ENCODE results near the gene LHFPL2.
"Not testable (repeated sequence)": the region's sequence is repeated elsewhere in the genome, so short reads cannot be mapped to it uniquely, and the experiment has no call there.

Gene LHFPL2

DNA sequence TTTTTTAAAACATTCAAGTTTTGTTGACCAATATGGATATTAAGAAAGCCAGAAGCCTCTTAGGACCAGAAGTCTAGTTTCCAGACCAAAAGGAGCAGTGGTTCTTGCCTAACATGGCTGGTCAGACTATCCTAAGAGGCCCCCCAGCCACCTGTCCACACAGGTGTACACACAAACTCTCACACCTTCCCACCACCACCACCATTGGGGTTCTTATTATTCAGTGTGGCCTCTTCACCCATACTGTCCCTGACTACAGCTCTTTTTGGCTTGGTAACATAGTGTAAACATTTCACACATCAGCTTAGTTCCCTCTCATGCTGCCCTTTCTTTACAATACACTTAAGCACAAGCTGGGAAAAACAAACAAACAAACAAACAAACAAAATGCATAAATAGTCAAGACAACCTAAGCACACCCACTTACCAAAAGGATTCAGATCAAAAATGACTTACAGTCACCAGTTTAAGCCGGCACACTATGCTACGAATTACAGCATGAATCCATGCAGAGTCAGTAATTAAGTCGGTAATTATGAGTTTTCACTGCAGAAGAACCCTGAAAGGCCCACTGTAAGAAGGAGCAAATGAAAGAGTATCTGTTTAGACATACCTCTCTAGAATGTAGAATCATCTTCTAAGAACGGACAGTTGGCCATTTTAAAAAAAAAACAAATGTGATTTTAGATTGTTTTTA is 9.5 kb downstream of the LHFPL2 start:
- DNase-seq = no peak

DNA sequence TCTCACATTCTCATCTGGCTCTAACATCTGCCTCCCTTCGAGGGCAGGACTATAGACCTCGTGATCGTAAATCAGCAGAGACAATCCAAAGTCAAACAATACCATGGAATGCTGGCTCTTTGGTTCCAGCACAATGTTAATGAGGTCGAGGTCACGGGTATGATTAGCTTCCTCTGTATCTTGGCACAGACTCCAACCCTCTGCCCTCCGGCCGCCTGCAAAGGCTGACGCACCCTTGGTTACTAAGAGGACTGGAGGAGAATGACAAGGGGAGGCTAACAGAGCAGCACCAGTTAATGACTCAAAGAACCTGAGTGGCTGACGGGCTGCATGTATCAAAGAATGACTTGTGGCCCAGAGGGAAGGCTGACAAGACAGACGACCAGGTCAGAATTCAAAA is 10.1 kb downstream of the LHFPL2 start:
- DNase-seq = no peak

DNA sequence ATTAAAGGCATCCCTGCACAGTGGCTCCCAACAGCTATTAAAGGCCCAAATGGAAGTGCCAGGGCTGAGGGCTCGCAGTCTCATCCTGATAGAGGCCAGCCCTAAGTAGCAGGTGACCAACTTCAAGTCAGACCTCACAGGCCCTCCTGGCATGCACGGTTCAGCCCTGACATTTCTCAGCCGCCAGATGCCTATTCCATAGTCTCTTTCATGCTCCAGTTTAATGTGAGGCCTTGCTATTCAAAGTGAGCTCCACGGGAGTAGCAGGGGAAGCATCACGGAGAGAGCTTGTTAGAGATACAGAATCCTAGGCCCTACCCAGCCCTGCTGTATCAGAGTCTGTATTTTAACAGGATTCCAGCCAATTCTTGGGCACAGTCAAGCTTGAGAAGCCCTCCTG is 11.1 kb downstream of the LHFPL2 start:
- no peak for DNase-seq

DNA sequence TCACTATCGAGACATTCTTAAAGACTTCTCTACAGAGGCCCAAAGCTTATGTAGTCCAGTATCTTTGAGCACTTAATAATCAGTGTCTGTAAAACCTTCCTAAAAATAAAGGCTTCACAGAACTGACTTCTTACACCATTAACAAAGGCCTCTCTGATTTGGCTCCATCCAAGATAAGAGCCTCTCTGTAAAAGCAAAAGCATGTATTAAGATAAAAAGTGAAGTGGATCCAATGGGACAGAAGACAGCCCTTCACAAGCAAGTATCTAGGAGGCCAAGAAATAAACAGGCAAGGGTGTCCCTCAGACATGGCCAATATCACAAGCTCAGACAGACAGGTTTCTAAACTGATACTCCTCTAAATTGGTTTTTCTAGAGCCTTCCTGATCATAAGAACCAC is 11.9 kb downstream of the LHFPL2 start:
- no peak for DNase-seq

DNA sequence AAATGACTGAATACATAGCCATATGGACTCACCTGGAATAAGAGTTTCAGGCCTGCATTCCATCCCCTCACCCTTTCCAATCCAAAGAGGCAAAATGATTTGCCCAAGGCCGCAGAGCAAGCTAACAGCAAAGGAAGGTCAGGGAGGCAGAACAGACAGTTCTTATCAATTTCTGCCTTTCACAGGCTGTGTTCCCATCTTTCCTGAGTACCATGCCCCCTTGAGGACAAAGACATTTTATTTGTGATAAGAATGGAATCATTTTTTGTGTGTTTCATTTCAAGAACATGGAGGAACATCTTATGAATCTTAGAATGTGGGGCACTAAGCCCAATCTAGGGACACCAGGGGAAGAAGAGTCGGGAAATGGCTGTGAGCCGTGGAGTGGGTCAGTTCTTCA is 13.9 kb downstream of the LHFPL2 start:
- no peak for DNase-seq

DNA sequence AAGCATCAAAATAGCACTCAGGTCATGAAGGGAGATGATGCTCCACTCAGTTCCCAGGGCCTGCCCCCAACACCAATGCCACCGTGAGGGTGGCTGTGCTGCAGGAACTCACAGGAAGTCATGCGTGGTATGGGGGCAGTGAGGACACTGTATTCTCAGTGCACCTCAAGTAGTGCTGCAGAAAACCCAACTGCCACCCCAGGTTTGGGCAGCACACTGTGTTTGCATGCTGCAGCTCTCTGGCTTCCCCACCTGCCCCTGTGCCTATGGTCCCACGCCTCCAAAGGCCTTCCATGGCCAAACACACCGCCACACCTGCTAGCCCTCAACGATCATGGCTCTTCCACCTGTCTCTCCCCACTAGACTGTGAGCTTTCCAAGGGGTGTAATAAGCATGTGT is 14.3 kb downstream of the LHFPL2 start:
- DNase-seq = no peak

DNA sequence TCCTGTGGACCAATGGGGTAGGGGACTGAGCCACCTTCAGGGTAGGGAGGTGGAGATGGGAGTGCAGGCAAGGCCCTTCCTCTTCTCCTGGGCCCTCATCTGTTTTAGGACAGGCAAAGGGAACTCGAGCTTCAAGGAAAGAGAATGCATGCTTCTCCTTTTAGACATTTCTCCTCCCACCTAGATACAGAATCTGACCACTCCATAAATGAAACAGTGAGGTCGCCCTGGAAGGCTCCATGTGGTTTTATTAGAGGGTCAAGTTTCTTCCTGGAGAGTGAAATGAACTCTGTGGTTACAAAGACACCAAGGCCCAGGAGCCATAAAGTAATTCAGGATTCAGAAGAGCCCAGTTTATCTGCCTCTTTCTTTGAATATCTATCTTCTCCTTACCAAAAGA is 14.9 kb downstream of the LHFPL2 start:
- DNase-seq = no peak

DNA sequence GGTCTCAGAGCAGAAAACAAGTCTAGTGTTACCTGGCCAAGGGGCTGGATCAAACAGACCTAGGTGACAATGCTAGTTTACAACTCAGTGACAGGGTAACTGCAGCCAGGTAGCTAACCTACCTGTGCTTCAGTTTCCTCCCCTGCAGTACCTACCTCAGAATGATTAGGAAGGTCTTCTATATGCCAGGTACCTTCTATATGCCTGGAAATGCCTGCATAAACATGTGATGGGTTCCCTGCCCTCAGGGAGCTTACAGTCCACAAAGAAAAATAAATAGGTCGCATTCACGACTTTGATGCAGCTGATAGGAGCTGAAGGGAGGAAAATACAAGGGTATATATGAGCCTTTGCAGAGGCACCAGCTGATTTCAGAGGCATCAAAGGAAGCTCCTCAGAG is 16.1 kb downstream of the LHFPL2 start:
- no peak for DNase-seq

DNA sequence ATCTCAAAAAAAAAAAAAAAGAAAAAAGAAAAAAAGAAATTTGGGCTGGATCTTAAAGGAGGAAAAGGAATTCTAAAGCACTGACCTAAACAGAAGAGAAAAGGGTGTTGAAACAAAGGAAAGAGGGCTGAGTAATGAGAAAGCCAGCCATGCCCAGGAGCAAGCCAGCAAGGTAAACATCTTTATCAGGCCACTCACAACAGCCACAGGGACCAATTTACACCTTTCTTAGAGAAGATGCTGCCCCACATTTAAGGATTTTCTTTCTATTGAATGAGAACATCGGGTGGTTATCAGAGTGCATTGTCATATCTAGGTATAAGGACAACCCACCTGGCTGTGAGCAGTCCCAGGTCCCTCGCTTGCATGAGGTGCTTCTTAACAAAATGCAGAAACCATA is 16.6 kb downstream of the LHFPL2 start:
- DNase-seq = no peak

DNA sequence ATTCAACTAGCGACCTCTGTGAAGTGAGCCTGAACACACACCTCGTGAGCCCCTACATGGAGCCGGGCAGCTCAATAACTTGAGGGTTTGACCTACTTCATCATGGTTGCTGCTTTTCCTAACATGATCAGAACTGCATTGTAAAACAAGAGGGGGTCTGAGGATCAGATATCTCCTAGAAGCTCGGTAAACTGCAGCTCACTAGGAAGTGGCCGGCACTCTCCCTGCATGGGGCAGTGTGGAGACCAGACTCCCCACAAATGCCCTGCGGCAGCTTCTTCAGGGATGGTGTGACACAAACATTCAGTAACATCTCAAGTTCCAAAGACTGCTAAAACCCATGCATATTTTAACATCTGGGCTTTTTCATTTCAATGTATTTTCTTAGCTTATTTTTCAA is 18.5 kb downstream of the LHFPL2 start:
- no peak for DNase-seq

DNA sequence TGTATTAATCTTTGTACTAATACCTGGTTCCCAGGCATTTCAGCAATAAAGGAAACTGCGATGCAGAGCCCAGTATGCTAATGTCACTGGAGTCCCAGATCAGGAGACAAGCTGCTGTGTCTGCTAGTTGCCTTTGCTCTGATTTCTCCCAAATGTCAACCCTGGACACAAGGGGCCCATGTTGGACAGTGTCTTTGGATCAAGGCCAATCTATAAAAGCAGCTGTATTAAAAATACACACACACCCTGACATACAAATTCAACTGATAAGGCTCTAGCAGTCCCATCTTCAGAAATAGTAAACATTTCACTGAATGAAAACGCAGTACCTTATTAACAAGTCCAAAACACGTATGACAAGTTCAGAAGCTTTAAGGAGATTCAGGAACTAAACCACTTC is 18.9 kb downstream of the LHFPL2 start:
- DNase-seq = no peak

DNA sequence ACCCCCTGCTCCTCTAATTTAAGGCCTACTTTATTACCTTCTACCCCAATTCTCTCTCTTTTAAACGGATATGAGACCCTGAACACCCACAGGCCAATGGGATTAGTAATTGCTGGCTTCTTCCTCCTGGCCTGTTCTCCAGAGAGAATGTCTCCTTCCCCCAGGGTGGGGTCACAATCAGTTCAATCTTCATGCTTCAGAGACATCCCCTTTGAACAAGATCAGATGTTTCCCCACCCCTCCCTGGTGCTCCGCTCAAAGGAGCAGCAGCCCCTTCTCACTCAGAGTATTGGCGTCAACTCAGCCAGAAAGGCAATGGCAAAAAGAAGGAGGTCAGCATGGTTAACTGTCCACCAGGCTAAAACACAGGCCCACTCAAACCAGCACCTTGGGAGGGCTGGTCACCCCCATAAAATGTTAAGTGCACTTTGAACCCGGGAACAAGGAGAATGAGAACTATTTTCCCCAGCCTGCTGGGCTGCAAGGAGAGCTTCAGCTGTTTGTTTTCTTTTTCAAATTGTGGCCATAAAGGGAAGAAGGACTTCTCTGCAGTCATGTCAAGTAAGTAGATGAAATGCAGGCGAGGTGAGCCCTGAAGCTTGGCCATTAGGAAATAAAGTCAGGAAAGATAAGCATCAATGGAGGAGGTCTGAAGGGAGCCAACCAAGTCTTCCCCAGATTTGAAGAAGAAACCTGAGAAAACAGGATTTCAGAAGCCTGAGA is 20.1 kb downstream of the LHFPL2 start:
- no peak for DNase-seq

DNA sequence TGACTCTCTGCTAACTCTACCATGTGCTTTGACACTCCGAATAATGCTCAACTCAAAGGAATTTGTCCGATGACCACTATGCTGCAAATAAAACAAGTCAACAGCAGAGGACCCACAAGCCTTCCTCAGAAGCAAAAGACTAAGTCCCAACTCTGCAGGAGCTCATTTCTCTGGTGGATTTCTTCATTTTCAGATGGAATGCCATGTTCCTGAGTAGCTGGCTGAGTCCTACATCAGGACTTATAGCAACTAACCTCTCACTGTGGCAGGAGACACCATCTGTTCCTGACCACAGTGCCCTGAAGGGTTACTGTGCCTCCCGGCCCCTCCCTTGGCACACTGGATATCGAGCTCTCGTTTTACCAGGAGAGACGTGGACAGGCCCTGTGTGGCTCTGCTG is 20.8 kb downstream of the LHFPL2 start:
- no peak for DNase-seq

DNA sequence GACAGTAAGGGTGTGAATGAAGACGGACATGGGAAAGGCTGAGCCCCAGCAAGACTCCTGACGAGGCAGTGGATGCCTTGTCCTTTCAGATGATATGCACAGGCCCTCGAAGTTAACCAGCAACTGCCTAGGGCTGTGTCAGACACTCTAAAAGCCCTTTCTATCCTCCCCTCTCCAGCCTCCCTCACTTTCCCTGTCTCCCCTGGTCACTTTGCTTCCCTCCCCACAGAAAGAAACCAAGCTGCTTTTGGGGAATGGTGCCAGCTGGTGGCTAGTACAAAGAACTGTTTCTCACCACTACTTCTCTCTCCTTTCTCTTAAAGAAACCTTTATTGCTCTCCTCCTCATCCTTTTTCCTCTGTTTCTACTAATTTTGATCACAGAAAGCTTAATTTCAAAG is 21.4 kb downstream of the LHFPL2 start:
- DNase-seq = no peak

DNA sequence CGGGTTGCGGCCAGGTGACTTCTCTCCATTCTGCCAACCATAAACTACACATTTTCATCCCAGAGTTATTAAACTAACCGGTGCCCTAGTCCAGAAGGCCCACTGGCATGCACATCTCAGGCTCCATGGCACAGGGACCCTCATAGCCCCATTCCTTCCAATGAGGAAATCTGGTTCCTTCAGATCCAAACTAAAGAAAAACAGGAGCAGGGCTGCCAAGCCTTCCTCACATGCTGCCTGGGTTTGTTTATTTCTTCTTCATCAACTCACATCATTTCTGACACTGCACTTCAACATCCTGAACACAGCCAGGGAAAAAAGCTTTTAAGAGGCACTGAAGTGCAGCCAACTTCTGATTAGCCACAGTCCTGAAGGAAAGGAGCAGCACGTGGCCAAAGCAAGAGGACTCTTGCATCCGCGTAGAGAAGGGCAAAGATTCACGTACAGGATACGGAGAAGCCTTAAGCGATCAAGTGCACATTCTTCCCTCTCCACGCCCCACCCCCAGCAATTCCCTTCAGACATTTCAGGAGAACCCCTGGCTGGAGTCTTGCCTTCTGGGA is 22.5 kb downstream of the LHFPL2 start:
- no peak for DNase-seq

DNA sequence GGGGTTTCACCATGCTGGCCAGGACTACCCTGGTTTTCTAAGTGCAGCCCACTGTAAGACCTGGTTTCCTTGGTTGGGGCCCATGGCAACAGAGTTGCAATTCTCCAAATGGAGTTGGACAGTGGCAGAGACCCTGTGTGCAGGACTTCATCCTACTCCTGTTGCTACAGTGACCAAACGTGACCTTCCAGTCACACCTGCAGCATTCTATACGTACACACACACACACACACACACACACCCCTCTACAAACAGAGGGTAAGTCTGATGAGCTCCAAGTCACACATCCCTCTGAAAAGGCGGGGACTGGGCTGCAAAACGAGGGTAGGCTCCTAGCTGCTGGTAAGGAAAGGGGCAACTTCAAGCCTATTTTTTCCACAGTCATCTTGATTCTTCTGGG is 23.6 kb downstream of the LHFPL2 start:
- no peak for DNase-seq

DNA sequence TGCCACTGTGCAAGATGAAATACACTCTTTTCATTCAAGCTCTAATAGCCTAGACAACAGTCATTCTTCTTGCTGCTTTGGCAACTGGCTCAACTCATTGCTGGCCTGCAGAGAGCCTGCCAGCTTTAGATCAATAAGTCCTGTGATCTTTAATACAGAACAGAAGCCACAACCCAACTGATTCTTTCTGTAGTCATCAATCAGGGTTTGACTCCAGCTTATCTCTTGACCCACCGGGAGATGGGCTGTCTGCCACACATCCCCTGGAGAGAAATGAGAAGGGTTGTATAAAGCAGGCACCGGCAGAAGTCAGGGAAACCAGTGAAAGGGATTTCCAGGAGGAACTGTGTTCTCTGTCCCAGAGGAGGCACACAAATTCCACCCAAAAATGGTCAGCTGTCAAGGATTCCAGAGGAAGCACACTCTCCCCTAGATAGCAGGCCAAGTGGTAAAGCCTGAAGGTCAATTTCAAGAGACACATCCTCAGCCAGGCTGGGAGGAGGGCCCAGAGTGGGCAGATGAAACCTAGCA is 24.5 kb downstream of the LHFPL2 start:
- DNase-seq = no peak

DNA sequence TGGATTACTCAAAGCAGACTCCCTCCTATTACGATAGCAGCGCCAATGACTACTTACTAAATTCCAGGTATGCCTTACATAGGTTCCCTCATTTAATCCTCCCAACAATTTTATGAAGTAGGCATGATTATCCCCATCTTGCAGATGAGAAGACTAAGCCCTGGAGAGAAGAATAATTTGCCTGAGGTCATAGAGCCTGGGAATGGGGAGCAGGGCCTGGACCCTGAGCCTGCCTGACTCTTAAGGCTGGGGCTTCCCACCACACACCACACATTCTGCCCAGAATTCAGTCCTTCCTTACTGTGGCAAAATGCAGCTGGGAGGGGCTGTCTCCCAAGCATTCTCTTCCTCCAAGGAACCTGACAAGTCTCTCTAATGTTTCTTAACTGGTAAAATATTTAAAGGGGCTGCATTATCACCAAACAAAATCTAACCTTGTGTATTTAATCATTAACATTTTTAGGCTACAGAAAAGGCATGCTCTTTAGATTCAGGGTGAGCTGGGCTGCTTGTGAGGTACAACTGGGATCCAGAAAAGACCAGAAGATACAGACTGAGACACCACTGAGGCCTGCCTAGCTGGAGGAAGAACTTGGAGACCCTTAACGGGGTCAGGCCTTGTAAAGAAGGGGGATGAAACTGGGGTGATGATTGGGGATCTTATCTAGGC is 26.1 kb downstream of the LHFPL2 start:
- no peak for DNase-seq

DNA sequence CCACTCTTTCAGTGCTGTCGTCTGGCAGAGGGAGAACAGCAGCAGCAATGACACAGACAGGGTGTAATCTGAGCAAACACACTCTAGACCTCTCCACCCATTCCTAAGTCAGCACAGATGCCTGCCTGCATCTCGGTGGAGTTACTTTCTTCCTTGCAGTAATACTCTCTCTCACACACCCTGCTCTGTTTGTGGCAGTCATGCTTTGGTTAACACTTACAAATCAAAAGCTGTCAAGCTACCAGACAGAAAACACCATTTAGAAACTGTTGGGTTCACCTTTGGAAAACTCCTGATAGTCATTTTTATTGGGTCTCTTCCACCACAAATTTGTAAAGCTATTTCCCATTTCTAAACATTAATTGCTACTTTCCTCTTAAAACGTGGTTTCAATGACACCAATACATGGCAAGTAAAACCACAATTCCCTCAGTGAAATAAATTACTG is 27.3 kb downstream of the LHFPL2 start:
- no peak for DNase-seq

DNA sequence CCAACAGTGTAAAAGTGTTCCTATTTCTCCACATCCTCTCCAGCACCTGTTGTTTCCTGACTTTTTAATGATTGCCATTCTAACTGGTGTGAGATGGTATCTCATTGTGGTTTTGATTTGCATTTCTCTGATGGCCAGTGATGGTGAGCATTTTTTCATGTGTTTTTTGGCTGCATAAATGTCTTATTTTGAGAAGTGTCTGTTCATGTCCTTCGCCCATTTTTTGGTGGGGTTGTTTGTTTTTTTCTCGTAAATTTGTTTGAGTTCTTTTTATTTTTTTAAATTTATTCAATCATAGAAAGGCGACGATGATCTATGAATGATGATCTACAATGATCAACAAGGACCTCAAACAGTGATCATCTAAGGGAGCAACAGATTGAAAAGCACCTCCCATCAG is 28.5 kb downstream of the LHFPL2 start:
- not testable (repeated sequence) for DNase-seq

DNA sequence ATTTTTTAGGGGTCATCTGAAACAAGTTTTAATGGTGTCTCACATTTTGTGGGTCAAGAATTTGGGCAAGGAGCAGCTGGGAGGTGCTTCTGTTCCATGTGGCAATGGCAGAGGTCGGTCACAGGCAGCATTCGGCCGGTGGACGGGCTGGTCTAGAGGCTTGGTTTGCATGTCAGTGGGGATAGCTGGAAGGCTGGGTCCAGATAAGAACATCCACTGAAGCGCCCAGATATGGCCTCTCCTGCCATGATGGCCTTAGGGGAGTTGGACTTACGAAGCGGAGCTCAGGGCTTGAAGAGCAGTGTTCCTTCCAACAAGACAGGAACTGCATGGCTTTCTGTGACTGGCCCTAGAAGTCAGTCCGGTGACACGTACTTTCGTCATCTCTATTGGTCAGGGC is 30.3 kb downstream of the LHFPL2 start:
- no peak for DNase-seq

DNA sequence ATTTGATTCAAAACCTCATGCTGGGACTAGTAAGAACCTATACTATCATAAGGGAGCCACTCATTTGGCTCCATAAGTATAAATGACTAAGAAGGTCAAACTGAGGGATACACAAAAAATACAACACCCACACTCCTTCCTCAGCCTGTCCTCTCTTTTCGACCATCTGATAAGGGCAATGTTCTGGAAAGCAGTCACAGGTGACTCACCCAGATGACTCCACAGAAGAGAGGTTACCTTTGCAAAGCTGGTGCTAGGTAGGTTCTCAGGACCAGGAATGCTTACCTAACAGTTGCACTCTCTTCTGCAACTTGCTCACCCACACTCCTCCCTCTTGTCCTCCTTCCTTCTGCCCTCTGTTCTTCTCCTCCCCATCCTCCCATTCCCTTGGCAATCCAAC is 32.9 kb downstream of the LHFPL2 start:
- no peak for DNase-seq

DNA sequence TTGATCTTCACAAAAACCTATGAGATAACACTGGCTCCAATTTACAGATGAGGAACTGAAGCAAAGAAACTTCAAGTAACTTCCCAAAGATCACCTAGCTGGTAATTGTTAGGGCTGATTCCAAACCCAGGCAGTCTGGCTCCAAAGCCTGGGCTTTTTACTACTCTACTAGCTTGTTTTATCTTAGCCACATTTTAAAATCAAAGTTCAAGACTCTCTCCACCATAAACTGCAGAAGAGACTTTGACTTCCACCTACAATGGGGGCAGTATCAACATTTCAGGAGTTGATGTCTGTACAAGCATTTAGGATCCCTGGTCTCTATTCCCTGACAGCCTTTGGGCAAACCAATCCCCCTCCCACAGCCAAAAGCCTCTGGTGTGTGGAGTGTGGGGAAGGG is 33.8 kb downstream of the LHFPL2 start:
- DNase-seq = no peak

DNA sequence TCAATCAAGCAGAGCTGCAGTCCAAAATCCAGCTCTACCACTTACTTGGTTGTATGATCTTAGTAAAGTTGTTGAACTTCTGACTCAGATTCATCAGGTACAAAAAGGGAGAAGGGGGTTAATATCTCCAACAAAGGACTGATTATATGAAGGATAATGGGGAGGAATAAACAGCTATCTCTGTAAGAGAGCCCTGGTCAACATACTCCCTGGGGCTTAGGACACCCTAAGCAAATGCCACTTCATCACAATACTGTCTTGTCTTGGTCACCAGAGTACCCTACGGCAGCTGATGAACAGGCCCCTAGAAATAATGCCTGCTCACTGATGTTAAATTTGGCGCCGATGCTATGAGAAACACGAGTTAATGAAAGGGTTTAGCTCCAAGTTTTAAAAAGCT is 34.8 kb downstream of the LHFPL2 start:
- DNase-seq = no peak

Data from activated CD4-positive, alpha-beta T cell treated with anti-CD3 and anti-CD28 coated beads, Interleukin-10, Interleukin-2, amounts not matched to agents 100 ng/mL and 50 ng/mL, durations not matched to agents 16 hours and 8 hours (primary cell).